ENCODE data around the gene CCDC9B.

- TF ChIP-seq ZNF565 (CRISPR knock-in tag; conservative IDR thresholded peaks at IDR 0.05; ENCODE audit: low read depth) (no peak), ARNTL (CRISPR knock-in tag; IDR thresholded peaks at IDR 0.05; ENCODE audit: borderline replicate concordance, low read depth) (no peak), SNAI2 (CRISPR knock-in tag; IDR thresholded peaks at IDR 0.05) (no peak), CSDC2 (CRISPR knock-in tag; IDR thresholded peaks at IDR 0.05) (no peak), ZNF70 (CRISPR knock-in tag; IDR thresholded peaks at IDR 0.05) (no peak), PATZ1 (CRISPR knock-in tag; IDR thresholded peaks at IDR 0.05; ENCODE audit: borderline replicate concordance) (no peak), ZFP30 (CRISPR knock-in tag; IDR thresholded peaks at IDR 0.05) (no peak)
These were observed 3.5 kb upstream of the CCDC9B start for GRCh38 chr15:40344217-40344616.

All from SK-N-SH treated with all-trans-retinoic acid at 6 μM for 48 hours (cell line).